Progenitor cell of endocrine pancreas (in vitro differentiated cells): ENCODE data around the gene RHOV. TPM values are rescaled to one million over a fixed set of nuclear protein-coding genes. Genes with fewer than 3 reads are reported as not detected.

Experiments
- DNase-seq: peaks from one replicate; pipeline ENCODE4 v3.0.0; 2021; ENCODE audit warnings: low spot score; ENCODE audit not compliant: unreplicated experiment
- H3K27ac Mint-ChIP-seq: 2 replicates; pipeline ENCODE4 v1.8.0; 2021; ENCODE audit warnings: mild to moderate bottlenecking, moderate library complexity, mixed read lengths
- H3K27me3 Mint-ChIP-seq: 2 replicates; pipeline ENCODE4 v1.8.0; 2021; ENCODE audit warnings: mixed read lengths
- H3K36me3 Mint-ChIP-seq: 2 replicates; pipeline ENCODE4 v1.8.0; 2022; ENCODE audit warnings: mixed read lengths; ENCODE audit not compliant: insufficient read depth
- H3K4me1 Mint-ChIP-seq: 2 replicates; pipeline ENCODE4 v1.8.0; 2021; ENCODE audit warnings: low read depth, mixed read lengths
- H3K4me3 Mint-ChIP-seq: 2 replicates; pipeline ENCODE4 v1.8.0; 2021; ENCODE audit warnings: low read depth, mild to moderate bottlenecking, moderate library complexity, mixed read lengths
- H3K9me3 Mint-ChIP-seq: 2 replicates; pipeline ENCODE4 v1.8.0; 2021; ENCODE audit warnings: low read depth, mixed read lengths
- CTCF ChIP-seq: fragments of 200-600 bp; sonication (generic); IDR thresholded peaks from one replicate; pipeline ENCODE4 v1.5.0; 2021; ENCODE audit warnings: antibody characterized with exemption, mild to moderate bottlenecking; ENCODE audit not compliant: unreplicated experiment
- total RNA-seq: library from RNA; stranded (reverse); gene quantifications from 2 replicates; pipeline ENCODE4 v1.2.1, GENCODE V29; 2021

The RHOV gene
- total RNA-seq, 1 donor from 2014 or later, result 5.1 TPM

DNA sequence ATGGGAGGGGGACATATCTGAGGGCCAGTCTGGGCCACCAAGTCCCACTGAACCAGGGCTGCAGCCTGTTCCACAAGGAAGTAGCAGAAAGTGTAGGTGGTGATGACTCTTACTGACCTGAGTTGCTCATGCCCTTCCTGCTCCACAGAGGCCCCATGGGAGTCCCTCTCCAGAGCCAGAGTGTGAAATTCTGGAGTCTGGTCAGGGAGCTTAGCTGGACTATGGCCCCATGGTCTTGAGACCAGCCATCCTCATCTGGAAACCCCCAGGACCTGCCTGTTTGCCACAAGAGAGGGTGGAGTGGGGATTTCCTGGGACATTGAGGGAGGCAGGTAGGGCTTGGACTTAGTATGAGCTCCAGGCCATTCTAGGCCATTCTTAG lies 27.2 kb downstream of the RHOV start:
- no peak for TF ChIP-seq CTCF
- no peaks in the 10 kb centered on the region for H3K27me3 Mint-ChIP-seq
- H3K9me3 Mint-ChIP-seq, result no peaks in the 10 kb centered on the region
- peaks cover 17% of the 10 kb centered on the region for H3K36me3 Mint-ChIP-seq
- peak overlapping the region; percentile 99 for H3K27ac Mint-ChIP-seq
- peaks cover 37% of the 10 kb centered on the region for H3K4me1 Mint-ChIP-seq
- no peak for DNase-seq
- peak overlapping the region; percentile 96 for H3K4me3 Mint-ChIP-seq

DNA sequence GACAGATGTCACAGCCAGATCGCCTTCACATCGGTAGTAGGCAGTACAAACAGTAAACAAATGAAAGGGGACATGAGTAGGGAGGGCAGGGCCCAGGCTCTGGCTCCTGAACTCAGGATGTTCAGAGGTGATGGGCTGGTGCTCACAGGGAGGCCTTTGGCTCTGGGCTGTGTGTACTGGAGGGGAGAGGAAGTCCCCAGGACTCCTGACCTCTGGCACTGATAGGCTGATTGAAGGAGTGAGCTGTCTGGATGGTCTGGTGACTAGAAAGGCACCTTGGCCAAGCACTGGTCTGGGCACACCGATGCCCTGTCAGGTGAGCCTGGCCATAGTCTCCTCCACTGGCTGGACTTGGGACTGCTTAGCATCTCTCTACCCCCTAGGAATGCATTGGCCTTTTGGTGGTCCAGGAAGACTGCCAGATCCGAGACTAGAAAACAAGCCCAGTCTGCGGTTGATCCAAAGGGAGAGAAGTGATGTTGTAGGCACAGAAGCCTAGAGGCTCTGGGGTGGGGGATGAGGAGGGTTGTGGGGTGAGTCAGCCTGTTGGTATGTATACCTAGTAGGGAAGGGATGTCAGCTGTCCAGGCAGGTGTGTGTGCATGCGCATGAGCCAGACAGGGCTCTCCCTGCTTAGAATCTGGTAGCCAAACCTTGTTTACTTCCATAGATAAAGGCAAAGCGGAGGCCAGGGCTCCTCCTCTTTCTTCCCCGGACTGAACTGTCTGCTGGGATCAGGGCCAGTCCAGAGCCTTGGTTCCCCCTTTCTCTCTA lies 28.3 kb downstream of the RHOV start:
- Mint-ChIP-seq H3K27ac (peak overlapping the region; percentile 99), H3K36me3 (peaks cover 11% of the 10 kb centered on the region), H3K9me3 (no peaks in the 10 kb centered on the region), H3K4me3 (peak overlapping the region; percentile 96), H3K4me1 (peaks cover 37% of the 10 kb centered on the region), H3K27me3 (no peaks in the 10 kb centered on the region)
- peak; percentile 41 for DNase-seq
- no peak for TF ChIP-seq CTCF

GRCh38 chr15:40845036-40845435 lies 29.0 kb downstream of the RHOV start:
- no peak for DNase-seq
- no peaks in the 10 kb centered on the region for H3K9me3 Mint-ChIP-seq
- peaks cover 8% of the 10 kb centered on the region for H3K36me3 Mint-ChIP-seq
- peaks cover 37% of the 10 kb centered on the region for H3K4me1 Mint-ChIP-seq
- peak overlapping the region; percentile 99 for H3K27ac Mint-ChIP-seq
- TF ChIP-seq CTCF, result no peak
- no peaks in the 10 kb centered on the region for H3K27me3 Mint-ChIP-seq
- H3K4me3 Mint-ChIP-seq, result peak overlapping the region; percentile 96

GRCh38 chr15:40844696-40845030 lies 29.4 kb downstream of the RHOV start:
- H3K27me3 Mint-ChIP-seq, result no peaks in the 10 kb centered on the region
- H3K36me3 Mint-ChIP-seq, result peaks cover 8% of the 10 kb centered on the region
- DNase-seq, result peak; percentile 38
- peaks cover 37% of the 10 kb centered on the region for H3K4me1 Mint-ChIP-seq
- no peaks in the 10 kb centered on the region for H3K9me3 Mint-ChIP-seq
- peak overlapping the region; percentile 96 for H3K4me3 Mint-ChIP-seq
- peak overlapping the region; percentile 99 for H3K27ac Mint-ChIP-seq
- TF ChIP-seq CTCF, result no peak

- H3K4me3 Mint-ChIP-seq, result peak within 1 kb of the TSS; percentile 96
- no peak for TF ChIP-seq CTCF
- peak; percentile 44 for DNase-seq
- H3K27me3 Mint-ChIP-seq, result no peaks in the 10 kb centered on the region
- H3K9me3 Mint-ChIP-seq, result no peaks in the 10 kb centered on the region
- peak within 1 kb of the TSS; percentile 99 for H3K27ac Mint-ChIP-seq
- H3K36me3 Mint-ChIP-seq, result peaks cover 10% of the 10 kb centered on the region
- peaks cover 37% of the 10 kb centered on the region for H3K4me1 Mint-ChIP-seq
Observed at GRCh38 chr15:40843885-40844695, 29.9 kb downstream of the RHOV start, which contains the start of gene SPINT1. TSS of gene SPINT1 (plus strand) at chr15:40844048. CDS start at chr15:40844555, 507 bp downstream.
